Activated naive CD4-positive, alpha-beta T cell treated with anti-CD3 and anti-CD28 coated beads, Interleukin-2, amount 50 U/mL, for 24 hours (primary cell): ENCODE results near the gene ESR2.
A peak's percentile ranks its signal among the peaks of the same experiment; 100 is the strongest.

Experiments used
- H3K27ac Mint-ChIP-seq: one replicate; pipeline ENCODE4 v1.8.0; 2021; ENCODE audit warnings: mild to moderate bottlenecking, mixed read lengths
- H3K27me3 Mint-ChIP-seq: one replicate; pipeline ENCODE4 v1.8.0; 2021; ENCODE audit warnings: mixed read lengths
- H3K36me3 Mint-ChIP-seq: one replicate; pipeline ENCODE4 v1.8.0; 2021; ENCODE audit warnings: mixed read lengths
- H3K4me1 Mint-ChIP-seq: one replicate; pipeline ENCODE4 v1.8.0; 2021; ENCODE audit warnings: mixed read lengths
- H3K4me3 Mint-ChIP-seq: one replicate; pipeline ENCODE4 v1.8.0; 2021; ENCODE audit warnings: mild to moderate bottlenecking, mixed read lengths
- H3K9me3 Mint-ChIP-seq: one replicate; pipeline ENCODE4 v1.8.0; 2021; ENCODE audit warnings: mixed read lengths

ESR2 gene

GRCh38 chr14:64289571-64289970 is 4.6 kb downstream of the ESR2 start:
- H3K27ac Mint-ChIP-seq: no peak overlapping the region
- H3K4me3 Mint-ChIP-seq: no peak overlapping the region
- H3K9me3 Mint-ChIP-seq: no peaks in the 10 kb centered on the region

GRCh38 chr14:64281805-64282204 is 12.4 kb downstream of the ESR2 start:
- peak overlapping the region; percentile 87 for H3K27ac Mint-ChIP-seq
- H3K27me3 Mint-ChIP-seq: no peaks in the 10 kb centered on the region
- H3K36me3 Mint-ChIP-seq: no peaks in the 10 kb centered on the region
- H3K4me1 Mint-ChIP-seq: peaks cover 25% of the 10 kb centered on the region
- no peaks in the 10 kb centered on the region for H3K9me3 Mint-ChIP-seq
- peak overlapping the region; percentile 68 for H3K4me3 Mint-ChIP-seq

More at GRCh38 chr14:64289571-64289970, 4.6 kb downstream of the ESR2 start:
- Mint-ChIP-seq H3K4me1 (peaks cover 9% of the 10 kb centered on the region), H3K36me3 (no peaks in the 10 kb centered on the region), H3K27me3 (peaks cover 2% of the 10 kb centered on the region)

GRCh38 chr14:64279704-64280668 is 14.2 kb downstream of the ESR2 start:
- H3K9me3 Mint-ChIP-seq: no peaks in the 10 kb centered on the region
- H3K4me3 Mint-ChIP-seq: no peak overlapping the region

GRCh38 chr14:64278458-64278857 is 15.7 kb downstream of the ESR2 start:
- peaks cover 2% of the 10 kb centered on the region for H3K27me3 Mint-ChIP-seq
- no peak overlapping the region for H3K4me3 Mint-ChIP-seq
- H3K4me1 Mint-ChIP-seq: peaks cover 25% of the 10 kb centered on the region
- no peak overlapping the region for H3K27ac Mint-ChIP-seq
- peaks cover 3% of the 10 kb centered on the region for H3K36me3 Mint-ChIP-seq
- no peaks in the 10 kb centered on the region for H3K9me3 Mint-ChIP-seq

More at GRCh38 chr14:64279704-64280668, 14.2 kb downstream of the ESR2 start:
- H3K27ac Mint-ChIP-seq: peak overlapping the region; percentile 62
- H3K4me1 Mint-ChIP-seq: peaks cover 25% of the 10 kb centered on the region
- H3K36me3 Mint-ChIP-seq: no peaks in the 10 kb centered on the region
- no peaks in the 10 kb centered on the region for H3K27me3 Mint-ChIP-seq

DNA sequence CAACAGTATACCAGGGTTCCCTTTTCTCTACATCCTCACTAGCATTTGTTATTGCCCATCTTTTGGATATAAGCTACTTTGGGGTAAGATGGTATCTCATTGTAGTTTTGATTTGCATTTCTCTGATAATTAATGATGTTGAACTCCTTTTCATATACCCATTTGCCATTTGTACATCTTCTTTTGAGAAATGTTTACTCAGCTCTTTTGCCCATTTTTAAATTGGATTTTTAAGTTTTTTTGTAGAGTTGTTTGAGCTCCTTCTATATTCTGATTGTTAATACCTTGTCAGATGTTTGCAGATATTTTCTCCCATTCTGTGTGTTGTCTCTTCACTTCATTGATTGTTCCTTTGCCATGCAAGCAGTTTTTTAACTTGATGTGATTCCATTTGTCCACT is 22.2 kb downstream of the ESR2 start:
- H3K4me1 Mint-ChIP-seq: peaks cover 7% of the 10 kb centered on the region
- H3K27ac Mint-ChIP-seq: no peak overlapping the region
- H3K9me3 Mint-ChIP-seq: no peaks in the 10 kb centered on the region
- H3K27me3 Mint-ChIP-seq: peaks cover 2% of the 10 kb centered on the region
- no peak overlapping the region for H3K4me3 Mint-ChIP-seq
- H3K36me3 Mint-ChIP-seq: peaks cover 7% of the 10 kb centered on the region

- Mint-ChIP-seq H3K9me3 (no peaks in the 10 kb centered on the region), H3K4me1 (peaks cover 22% of the 10 kb centered on the region), H3K4me3 (no peak overlapping the region), H3K36me3 (peaks cover 4% of the 10 kb centered on the region), H3K27ac (no peak overlapping the region), H3K27me3 (peaks cover 2% of the 10 kb centered on the region)
These were observed 27.9 kb downstream of the ESR2 start for GRCh38 chr14:64266239-64266638.

DNA sequence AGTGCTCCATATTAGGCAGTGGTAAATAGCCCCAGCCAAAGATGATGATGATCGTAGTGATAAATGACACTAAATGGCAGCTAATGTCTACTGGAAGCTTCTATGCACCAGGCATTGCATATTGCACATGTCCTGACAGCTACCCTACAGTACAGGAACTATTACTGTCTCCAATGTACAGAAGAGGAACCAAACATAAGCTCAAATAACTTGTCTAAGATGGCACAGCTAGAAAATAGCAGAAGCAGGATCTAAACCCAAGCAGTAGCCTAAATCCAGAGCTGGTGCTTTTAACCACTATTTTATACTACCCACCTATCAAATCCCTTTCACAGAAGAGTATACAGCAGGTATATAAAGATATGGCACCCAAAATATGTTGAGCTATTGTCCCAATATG is 28.9 kb downstream of the ESR2 start:
- H3K36me3 Mint-ChIP-seq: peaks cover 4% of the 10 kb centered on the region
- H3K9me3 Mint-ChIP-seq: no peaks in the 10 kb centered on the region
- H3K4me3 Mint-ChIP-seq: no peak overlapping the region
- no peak overlapping the region for H3K27ac Mint-ChIP-seq
- peaks cover 2% of the 10 kb centered on the region for H3K27me3 Mint-ChIP-seq
- H3K4me1 Mint-ChIP-seq: peaks cover 22% of the 10 kb centered on the region

DNA sequence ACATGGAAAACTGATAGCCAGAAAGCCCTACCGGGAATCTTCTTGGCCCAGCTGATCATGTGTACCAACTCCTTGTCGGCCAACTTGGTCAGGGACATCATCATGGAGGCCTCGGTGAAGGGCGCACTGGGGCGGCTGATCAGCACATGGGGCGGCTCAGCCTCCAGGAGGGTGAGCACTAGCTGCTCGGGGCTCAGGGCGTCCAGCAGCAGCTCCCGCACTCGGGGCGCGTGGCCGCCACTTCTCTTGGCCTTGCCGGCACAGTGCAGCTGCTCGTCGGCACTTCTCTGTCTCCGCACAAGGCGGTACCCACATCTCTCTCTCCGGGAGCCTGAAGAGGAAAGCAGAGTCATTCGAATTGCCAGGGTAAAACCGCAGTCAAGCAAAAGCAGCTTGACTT is 33.8 kb downstream of the ESR2 start:
- H3K4me3 Mint-ChIP-seq: no peak overlapping the region
- no peak overlapping the region for H3K27ac Mint-ChIP-seq
- peaks cover 2% of the 10 kb centered on the region for H3K27me3 Mint-ChIP-seq
- no peaks in the 10 kb centered on the region for H3K36me3 Mint-ChIP-seq
- H3K4me1 Mint-ChIP-seq: peaks cover under 1% of the 10 kb centered on the region
- no peaks in the 10 kb centered on the region for H3K9me3 Mint-ChIP-seq

GRCh38 chr14:64255756-64256155 is 38.4 kb downstream of the ESR2 start:
- Mint-ChIP-seq H3K4me1 (no peaks in the 10 kb centered on the region), H3K36me3 (no peaks in the 10 kb centered on the region), H3K27me3 (no peaks in the 10 kb centered on the region), H3K27ac (no peak overlapping the region), H3K4me3 (no peak overlapping the region), H3K9me3 (no peaks in the 10 kb centered on the region)

- Mint-ChIP-seq H3K27ac (no peak overlapping the region), H3K27me3 (no peaks in the 10 kb centered on the region), H3K9me3 (no peaks in the 10 kb centered on the region), H3K4me1 (no peaks in the 10 kb centered on the region), H3K36me3 (no peaks in the 10 kb centered on the region), H3K4me3 (no peak overlapping the region)
These were observed 40.5 kb downstream of the ESR2 start for GRCh38 chr14:64253672-64254071.

- no peak overlapping the region for H3K27ac Mint-ChIP-seq
- H3K4me3 Mint-ChIP-seq: no peak overlapping the region
- no peaks in the 10 kb centered on the region for H3K4me1 Mint-ChIP-seq
- peaks cover 5% of the 10 kb centered on the region for H3K36me3 Mint-ChIP-seq
- H3K9me3 Mint-ChIP-seq: no peaks in the 10 kb centered on the region
- peaks cover 9% of the 10 kb centered on the region for H3K27me3 Mint-ChIP-seq
These were observed 44.8 kb downstream of the ESR2 start for GRCh38 chr14:64249363-64249762.

- Mint-ChIP-seq H3K4me1 (no peaks in the 10 kb centered on the region), H3K36me3 (peaks cover 5% of the 10 kb centered on the region), H3K27me3 (peaks cover 10% of the 10 kb centered on the region), H3K9me3 (no peaks in the 10 kb centered on the region), H3K4me3 (no peak overlapping the region), H3K27ac (no peak overlapping the region)
These were observed 45.5 kb downstream of the ESR2 start for GRCh38 chr14:64248689-64249088.

DNA sequence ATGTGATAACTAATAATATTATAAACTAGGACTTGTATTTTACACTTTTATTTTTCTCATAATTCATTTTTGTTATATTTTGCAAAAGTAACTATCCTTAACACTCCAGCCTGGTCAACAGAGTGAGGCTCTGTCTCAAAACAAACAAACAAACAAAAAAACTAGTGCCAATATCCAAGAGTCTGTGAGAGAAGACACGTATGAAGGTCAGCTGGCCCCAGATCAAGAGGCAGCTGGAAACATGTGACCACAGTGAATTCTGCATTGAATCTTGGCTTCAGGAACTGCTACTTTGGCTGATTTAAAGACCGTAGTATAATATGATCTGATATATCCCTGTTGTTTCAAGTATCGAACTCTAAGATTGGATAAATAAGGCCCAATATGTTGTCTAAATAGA is 47.0 kb downstream of the ESR2 start:
- peaks cover 11% of the 10 kb centered on the region for H3K27me3 Mint-ChIP-seq
- no peaks in the 10 kb centered on the region for H3K9me3 Mint-ChIP-seq
- no peak overlapping the region for H3K4me3 Mint-ChIP-seq
- no peak overlapping the region for H3K27ac Mint-ChIP-seq
- H3K4me1 Mint-ChIP-seq: no peaks in the 10 kb centered on the region
- H3K36me3 Mint-ChIP-seq: peaks cover 5% of the 10 kb centered on the region

GRCh38 chr14:64246688-64247087 is 47.5 kb downstream of the ESR2 start:
- Mint-ChIP-seq H3K9me3 (no peaks in the 10 kb centered on the region), H3K4me1 (no peaks in the 10 kb centered on the region), H3K4me3 (no peak overlapping the region), H3K27ac (no peak overlapping the region), H3K36me3 (peaks cover 5% of the 10 kb centered on the region), H3K27me3 (peaks cover 11% of the 10 kb centered on the region)

DNA sequence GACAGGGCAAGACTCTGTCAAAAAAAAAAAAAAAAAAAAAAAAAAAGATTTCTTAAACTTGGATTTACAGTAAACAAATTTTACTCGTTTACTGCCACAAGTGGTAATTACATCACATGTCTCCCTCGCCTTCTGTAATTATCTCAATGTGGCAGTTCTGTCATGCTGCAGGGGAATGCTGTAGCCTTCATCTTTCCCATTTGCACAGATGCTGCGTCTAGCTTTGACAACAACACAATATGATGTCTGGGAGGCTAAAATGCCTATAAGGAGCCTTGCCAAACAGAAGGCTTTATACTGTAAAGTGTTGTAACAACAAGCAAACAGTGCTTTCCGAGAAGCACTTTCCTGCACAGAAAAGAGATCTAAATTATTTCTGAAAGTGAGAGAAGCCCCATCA is 48.7 kb downstream of the ESR2 start:
- Mint-ChIP-seq H3K27me3 (peaks cover 16% of the 10 kb centered on the region), H3K27ac (no peak overlapping the region), H3K4me1 (no peaks in the 10 kb centered on the region), H3K4me3 (no peak overlapping the region), H3K36me3 (peaks cover 5% of the 10 kb centered on the region), H3K9me3 (no peaks in the 10 kb centered on the region)

DNA sequence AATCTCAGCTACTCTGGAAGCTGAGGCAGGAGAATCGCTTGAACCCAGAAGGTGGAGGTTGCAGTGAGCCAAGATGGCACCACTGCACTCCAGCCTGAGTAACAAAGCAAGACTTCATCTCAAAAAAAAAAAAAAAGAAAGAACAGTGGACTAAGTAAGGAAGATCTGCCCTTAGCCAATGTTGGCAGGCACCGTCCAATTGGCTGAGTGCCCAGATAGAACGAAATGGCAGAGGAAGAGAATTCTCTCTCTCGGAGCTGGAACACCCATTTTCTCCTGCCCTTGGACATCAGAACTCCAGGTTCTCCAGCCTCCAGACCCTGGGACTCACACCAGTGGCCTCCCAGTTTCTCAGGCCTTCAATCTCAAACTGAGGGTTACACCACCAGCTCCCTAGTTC is 49.9 kb downstream of the ESR2 start:
- Mint-ChIP-seq H3K27ac (no peak overlapping the region), H3K9me3 (no peaks in the 10 kb centered on the region), H3K27me3 (peaks cover 16% of the 10 kb centered on the region), H3K36me3 (peaks cover 6% of the 10 kb centered on the region), H3K4me3 (no peak overlapping the region), H3K4me1 (peaks cover 3% of the 10 kb centered on the region)
